Activated CD4-positive, CD25-positive, alpha-beta regulatory T cell treated with anti-CD3 and anti-CD28 coated beads, Interleukin-2, amount 50 U/mL, for 16 hours (primary cell): ENCODE data around the gene ALG2.
"Not testable (repeated sequence)": the region's sequence is repeated elsewhere in the genome, so short reads cannot be mapped to it uniquely, and the experiment has no call there.

ENCODE experiments used
- DNase-seq: peaks from one replicate; pipeline ENCODE4 v3.0.0-alpha.2; 2020; ENCODE audit warnings: low read depth, low spot score

Gene ALG2

GRCh38 chr9:99238331-99238730 is 16.6 kb upstream of the ALG2 start:
- DNase-seq: no peak

- not testable (repeated sequence) for DNase-seq
These were observed 16.1 kb upstream of the ALG2 start for GRCh38 chr9:99237849-99238248.

GRCh38 chr9:99237356-99237755 is 15.6 kb upstream of the ALG2 start:
- DNase-seq: no peak

GRCh38 chr9:99235926-99236634 is 14.3 kb upstream of the ALG2 start:
- no peak for DNase-seq

- no peak for DNase-seq
These were observed 13.3 kb upstream of the ALG2 start for GRCh38 chr9:99235069-99235468.

GRCh38 chr9:99234618-99235017 is 12.9 kb upstream of the ALG2 start:
- DNase-seq: no peak

- no peak for DNase-seq
These were observed 10.0 kb upstream of the ALG2 start for GRCh38 chr9:99231711-99232110.

GRCh38 chr9:99230206-99230605 is 8.5 kb upstream of the ALG2 start:
- no peak for DNase-seq

GRCh38 chr9:99226054-99226453 is 4.3 kb upstream of the ALG2 start:
- no peak for DNase-seq

- no peak for DNase-seq
These were observed 2.7 kb upstream of the ALG2 start for GRCh38 chr9:99224445-99224844.

- DNase-seq: no peak
These were observed 901 bp upstream of the ALG2 start for GRCh38 chr9:99222416-99223270.

GRCh38 chr9:99221266-99221620 is 499 bp downstream of the ALG2 start:
- no peak for DNase-seq

GRCh38 chr9:99220011-99220410 is 1.7 kb downstream of the ALG2 start:
- no peak for DNase-seq

GRCh38 chr9:99216073-99216472 is 5.7 kb downstream of the ALG2 start:
- no peak for DNase-seq

- no peak for DNase-seq
These were observed 8.5 kb downstream of the ALG2 start for GRCh38 chr9:99213197-99213596.

- DNase-seq: no peak
These were observed 10.0 kb downstream of the ALG2 start for GRCh38 chr9:99211746-99212145.

GRCh38 chr9:99210572-99210971 is 11.2 kb downstream of the ALG2 start:
- no peak for DNase-seq

- DNase-seq: no peak
These were observed 20.1 kb downstream of the ALG2 start for GRCh38 chr9:99201603-99202002.

GRCh38 chr9:99199938-99200539 is 21.7 kb downstream of the ALG2 start:
- no peak for DNase-seq

GRCh38 chr9:99197987-99198386 is 23.8 kb downstream of the ALG2 start:
- no peak for DNase-seq

- no peak for DNase-seq
These were observed 24.6 kb downstream of the ALG2 start for GRCh38 chr9:99197124-99197630.

GRCh38 chr9:99196484-99196883 is 25.3 kb downstream of the ALG2 start:
- DNase-seq: not testable (repeated sequence)

GRCh38 chr9:99193466-99193821 is 28.3 kb downstream of the ALG2 start:
- no peak for DNase-seq
